ENCODE measurements around the gene LSS. TPM values are rescaled to one million over a fixed set of nuclear protein-coding genes. Genes with fewer than 3 reads are reported as not detected.

The LSS gene
- total RNA-seq, 6 donors from 2014 or later = 71.7 to 266 (median 135) TPM

GRCh38 chr21:46268371-46268770, 39.8 kb upstream of the LSS start:
- Histone ChIP-seq H3K4me3 (no peak overlapping the region), H3K36me3 (peaks cover 45 to 100% (median 94%) of the 10 kb centered on the region in 4 donors), H3K27ac (no peak overlapping the region), H3K4me1 (peaks cover 0 to 3% (median 0%) of the 10 kb centered on the region in 4 donors), H3K27me3 (no peaks in the 10 kb centered on the region), H3K9me3 (no peaks in the 10 kb centered on the region)
- no peak for TF ChIP-seq CTCF (IDR thresholded peaks at IDR 0.05)
- TF ChIP-seq EP300 (IDR thresholded peaks at IDR 0.05) = no peak
- TF ChIP-seq POLR2A (IDR thresholded peaks at IDR 0.05) = no peak
- no peak for TF ChIP-seq POLR2AphosphoS5 (IDR thresholded peaks at IDR 0.05)
- no peak for ATAC-seq (ENCODE audit: low FRiP score in 2 of 2)
- no peak for DNase-seq
- 93% methylated on average over 13 of the region's 13 CpGs for WGBS, 2 donors

- Histone ChIP-seq H3K36me3 (peaks cover 39 to 97% (median 85%) of the 10 kb centered on the region in 4 donors), H3K4me1 (peaks cover 0 to 3% (median 0%) of the 10 kb centered on the region in 4 donors), H3K27me3 (no peaks in the 10 kb centered on the region), H3K4me3 (no peak overlapping the region), H3K9me3 (no peaks in the 10 kb centered on the region), H3K27ac (no peak overlapping the region)
- TF ChIP-seq POLR2AphosphoS5 (IDR thresholded peaks at IDR 0.05) = no peak
- TF ChIP-seq POLR2A (IDR thresholded peaks at IDR 0.05) = no peak
- no peak for TF ChIP-seq CTCF (IDR thresholded peaks at IDR 0.05)
- no peak for TF ChIP-seq EP300 (IDR thresholded peaks at IDR 0.05)
- 93 to 98% methylated on average over 19 of the region's 19 CpGs for WGBS, 2 donors
- no peak for DNase-seq
- no peak for ATAC-seq (ENCODE audit: low FRiP score in 2 of 2)
These were observed 38.4 kb upstream of the LSS start for GRCh38 chr21:46266946-46267345.

- ATAC-seq (ENCODE audit: low FRiP score in 2 of 2) (no peak), DNase-seq (no peak)
- peaks cover 38 to 97% (median 85%) of the 10 kb centered on the region in 4 donors for H3K36me3 ChIP-seq
- H3K4me3 ChIP-seq = no peak overlapping the region
- no peaks in the 10 kb centered on the region for H3K27me3 ChIP-seq
- no peaks in the 10 kb centered on the region for H3K9me3 ChIP-seq
- peaks cover 0 to 3% (median 0%) of the 10 kb centered on the region in 4 donors for H3K4me1 ChIP-seq
- H3K27ac ChIP-seq = no peak overlapping the region
- no peak for TF ChIP-seq EP300 (IDR thresholded peaks at IDR 0.05)
- TF ChIP-seq CTCF (IDR thresholded peaks at IDR 0.05) = no peak
- TF ChIP-seq POLR2A (IDR thresholded peaks at IDR 0.05) = no peak
- TF ChIP-seq POLR2AphosphoS5 (IDR thresholded peaks at IDR 0.05) = no peak
- 64 to 85% methylated on average over 10 to 26 of the region's 26 CpGs for WGBS, 2 donors
These were observed 37.4 kb upstream of the LSS start for GRCh38 chr21:46265736-46266525.

- WGBS, 2 donors = 94 to 97% methylated on average over 6 to 8 of the region's 13 CpGs
- peak; percentile 17 to 24 for ATAC-seq (ENCODE audit: low FRiP score in 2 of 2)
- peaks cover 41 to 97% (median 85%) of the 10 kb centered on the region in 4 donors for H3K36me3 ChIP-seq
- H3K4me3 ChIP-seq = no peak overlapping the region
- no peak for DNase-seq
- no peak overlapping the region for H3K27ac ChIP-seq
- no peaks in the 10 kb centered on the region for H3K27me3 ChIP-seq
- H3K9me3 ChIP-seq = no peaks in the 10 kb centered on the region
- TF ChIP-seq EP300 (IDR thresholded peaks at IDR 0.05) = no peak
- TF ChIP-seq POLR2AphosphoS5 (IDR thresholded peaks at IDR 0.05) = no peak
- TF ChIP-seq CTCF (IDR thresholded peaks at IDR 0.05) = no peak
- peaks cover 0 to 3% (median 0%) of the 10 kb centered on the region in 4 donors for H3K4me1 ChIP-seq
These were observed 36.1 kb upstream of the LSS start for GRCh38 chr21:46264690-46265144.
